ENCODE data around the gene C1QTNF4.

C1QTNF4 gene

DNA sequence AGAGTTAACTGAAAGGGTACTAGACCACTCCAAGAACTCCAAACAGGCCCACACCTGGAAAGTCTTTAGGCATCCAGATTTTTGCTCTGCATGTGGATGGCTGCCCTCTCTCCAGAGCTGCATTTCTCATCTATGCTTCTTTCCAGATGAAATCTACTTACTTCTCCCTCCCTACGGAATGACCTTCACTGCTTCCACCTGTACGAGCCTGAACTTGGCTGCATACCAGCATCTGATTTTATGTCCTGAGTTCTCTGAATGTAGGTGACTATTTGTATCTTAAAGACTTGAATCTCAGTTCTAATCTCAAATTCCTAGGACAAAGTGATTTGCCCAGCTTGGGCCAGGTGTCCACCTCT is 54.6 kb downstream of the C1QTNF4 start:
- H3K4me3 ChIP-seq (ENCODE audit: low read depth, low read length): no peak overlapping the region
- no peak for DNase-seq (ENCODE audit: low read depth)
- TF ChIP-seq, protein P1, sequence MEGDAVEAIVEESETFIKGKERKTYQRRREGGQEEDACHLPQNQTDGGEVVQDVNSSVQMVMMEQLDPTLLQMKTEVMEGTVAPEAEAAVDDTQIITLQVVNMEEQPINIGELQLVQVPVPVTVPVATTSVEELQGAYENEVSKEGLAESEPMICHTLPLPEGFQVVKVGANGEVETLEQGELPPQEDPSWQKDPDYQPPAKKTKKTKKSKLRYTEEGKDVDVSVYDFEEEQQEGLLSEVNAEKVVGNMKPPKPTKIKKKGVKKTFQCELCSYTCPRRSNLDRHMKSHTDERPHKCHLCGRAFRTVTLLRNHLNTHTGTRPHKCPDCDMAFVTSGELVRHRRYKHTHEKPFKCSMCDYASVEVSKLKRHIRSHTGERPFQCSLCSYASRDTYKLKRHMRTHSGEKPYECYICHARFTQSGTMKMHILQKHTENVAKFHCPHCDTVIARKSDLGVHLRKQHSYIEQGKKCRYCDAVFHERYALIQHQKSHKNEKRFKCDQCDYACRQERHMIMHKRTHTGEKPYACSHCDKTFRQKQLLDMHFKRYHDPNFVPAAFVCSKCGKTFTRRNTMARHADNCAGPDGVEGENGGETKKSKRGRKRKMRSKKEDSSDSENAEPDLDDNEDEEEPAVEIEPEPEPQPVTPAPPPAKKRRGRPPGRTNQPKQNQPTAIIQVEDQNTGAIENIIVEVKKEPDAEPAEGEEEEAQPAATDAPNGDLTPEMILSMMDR (IDR thresholded peaks at IDR 0.05; ENCODE audit: low read depth, low read length, missing control alignments): no peak
